Stimulated activated CD4-positive, alpha-beta T cell treated with anti-CD3 and anti-CD28 coated beads, TNF-alpha, amount 100 ng/mL, for 48 hours (primary cell): ENCODE measurements around the gene RASSF6.
"Not testable (repeated sequence)": the region's sequence is repeated elsewhere in the genome, so short reads cannot be mapped to it uniquely, and the experiment has no call there.

Source experiments
- DNase-seq, 3 donors: peaks; one replicate each; pipeline ENCODE4 v3.0.0-alpha.2; 2020; ENCODE audit warnings: low read depth in 3 of 3

The RASSF6 gene

GRCh38 chr4:73577371-73577770, 42.9 kb downstream of the RASSF6 start:
- DNase-seq: no peak

GRCh38 chr4:73576381-73576780, 43.9 kb downstream of the RASSF6 start:
- DNase-seq: no peak

- DNase-seq: no peak
Measured at GRCh38 chr4:73575660-73576059, 44.6 kb downstream of the RASSF6 start.

- no peak for DNase-seq
Measured at GRCh38 chr4:73573794-73574528, 46.3 kb downstream of the RASSF6 start.

GRCh38 chr4:73550865-73551264, 69.4 kb downstream of the RASSF6 start:
- not testable (repeated sequence) for DNase-seq

GRCh38 chr4:73544620-73545019, 75.6 kb downstream of the RASSF6 start:
- no peak for DNase-seq

- DNase-seq: no peak
Measured at GRCh38 chr4:73541251-73541650, 79.0 kb downstream of the RASSF6 start.

GRCh38 chr4:73540826-73541225, 79.4 kb downstream of the RASSF6 start:
- no peak for DNase-seq

- DNase-seq: no peak
Measured at GRCh38 chr4:73539386-73539785, 80.8 kb downstream of the RASSF6 start.

GRCh38 chr4:73538162-73538561, 82.1 kb downstream of the RASSF6 start:
- DNase-seq: no peak

GRCh38 chr4:73533515-73534422, 86.5 kb downstream of the RASSF6 start:
- no peak for DNase-seq

- no peak for DNase-seq
Measured at GRCh38 chr4:73528171-73528570, 92.1 kb downstream of the RASSF6 start.

GRCh38 chr4:73527196-73527595, 93.0 kb downstream of the RASSF6 start:
- no peak for DNase-seq

GRCh38 chr4:73525611-73526010, 94.6 kb downstream of the RASSF6 start:
- DNase-seq: no peak

GRCh38 chr4:73523126-73523525, 97.1 kb downstream of the RASSF6 start:
- no peak for DNase-seq
